BJ (cell line): ENCODE results near the gene EHD2. TPM values are rescaled to one million over a fixed set of nuclear protein-coding genes. Genes with fewer than 3 reads are reported as not detected.
"Not testable (repeated sequence)": the region's sequence is repeated elsewhere in the genome, so short reads cannot be mapped to it uniquely, and the experiment has no call there.

ENCODE experiments used
- CTCF ChIA-PET: fragments of 350-600 bp; formaldehyde crosslinking; extraction: SDS; loops from one replicate; lab custom pipeline; 2021; ENCODE audit warnings: antibody characterized with exemption, inconsistent platforms; lab: Yijun Ruan, JAX
- POLR2A ChIA-PET: fragments of 300-600 bp; sonication (Branson Sonifier 250); formaldehyde crosslinking; extraction: SDS; loops from one replicate; lab custom pipeline; 2021; ENCODE audit warnings: antibody characterized with exemption; lab: Charles Lee
- DNase-seq: peaks from one replicate; pipeline ENCODE4 v3.0.0-alpha.2; 2011; ENCODE audit warnings: low read depth
- H3K27me3 ChIP-seq: 2 replicates; pipeline ENCODE4 v1.6.0; 2011; ENCODE audit warnings: low read length; ENCODE audit not compliant: control insufficient read depth, insufficient read depth
- H3K36me3 ChIP-seq: 2 replicates; pipeline ENCODE4 v1.5.1; 2011; ENCODE audit warnings: low read length; ENCODE audit not compliant: control insufficient read depth, insufficient read depth
- H3K4me3 ChIP-seq: 2 replicates; pipeline ENCODE4 v1.5.1; 2011; ENCODE audit warnings: low read depth, mild to moderate bottlenecking, control low read depth, low read length
- CTCF ChIP-seq: IDR thresholded peaks from 2 replicates; pipeline ENCODE4 v1.5.1; 2011; ENCODE audit warnings: low read depth, mild to moderate bottlenecking, control low read depth, inconsistent platforms, low read length, moderate library complexity; ENCODE audit not compliant: insufficient read depth
- polyA plus RNA-seq: library from polyadenylated mRNA; depleted of rRNA; stranded (reverse); fragments of >200 nt; gene quantifications from 2 replicates; pipeline ENCODE4 v1.2.3, GENCODE V29; 2011

EHD2 gene
- polyA plus RNA-seq, 1 experiment, result 132 TPM

GRCh38 chr19:47780215-47780551, 67.0 kb downstream of the EHD2 start:
- ChIA-PET POLR2A (no interaction called here), CTCF (interaction anchor here (0.6 to 3.8 kb wide), 4 partner anchors 14 to 1413 kb away, joined by 3 to 16 read pairs (median 4); no protein-coding TSS in a partner anchor)
- peak overlapping the region; percentile 93 for H3K4me3 ChIP-seq

GRCh38 chr19:47781590-47782262, 68.5 kb downstream of the EHD2 start:
- Histone ChIP-seq H3K4me3 (no peak overlapping the region), H3K36me3 (peaks cover 18% of the 10 kb centered on the region), H3K27me3 (no peaks in the 10 kb centered on the region)
- POLR2A ChIA-PET, result no interaction called here
- no peak for TF ChIP-seq CTCF
- CTCF ChIA-PET, result interaction anchor here (0.7 to 3.8 kb wide), 5 partner anchors 8 to 87 kb away, joined by 3 to 16 read pairs (median 9); partner anchors contain the start of gene EHD2
- DNase-seq, result no peak

More at GRCh38 chr19:47780215-47780551, 67.0 kb downstream of the EHD2 start:
- no peak for DNase-seq
- TF ChIP-seq CTCF, result no peak
- H3K36me3 ChIP-seq, result peaks cover 15% of the 10 kb centered on the region
- no peaks in the 10 kb centered on the region for H3K27me3 ChIP-seq

- H3K36me3 ChIP-seq, result peaks cover 11% of the 10 kb centered on the region
- ChIA-PET POLR2A (no interaction called here), CTCF (interaction anchor here (0.6 to 5.7 kb wide), 5 partner anchors 10 to 88 kb away, joined by 3 to 45 read pairs (median 7); partner anchors contain the start of gene EHD2)
- DNase-seq, result no peak
- H3K4me3 ChIP-seq, result no peak overlapping the region
- no peak for TF ChIP-seq CTCF
- H3K27me3 ChIP-seq, result no peaks in the 10 kb centered on the region
Measured at GRCh38 chr19:47786566-47786965, 73.3 kb downstream of the EHD2 start.

- H3K4me3 ChIP-seq, DNase-seq, H3K36me3 ChIP-seq, POLR2A ChIA-PET, H3K27me3 ChIP-seq: not testable (repeated sequence)
- CTCF ChIA-PET, result interaction anchor here (0.6 to 5.7 kb wide), 6 partner anchors 9 to 88 kb away, joined by 3 to 45 read pairs (median 6); partner anchors contain the start of gene EHD2
Measured at GRCh38 chr19:47787307-47787706, 74.1 kb downstream of the EHD2 start.

- CTCF ChIA-PET, result interaction anchor here (0.6 to 5.7 kb wide), 19 partner anchors 8 to 357 kb away, joined by 3 to 45 read pairs (median 4); partner anchors contain the start of genes EHD2, KPTN and SELENOW
Measured at GRCh38 chr19:47789811-47790210, 76.6 kb downstream of the EHD2 start.

GRCh38 chr19:47790398-47790814, 77.2 kb downstream of the EHD2 start:
- POLR2A ChIA-PET, result no interaction called here
- CTCF ChIA-PET, result interaction anchor here (0.7 to 5.7 kb wide), 19 partner anchors 8 to 358 kb away, joined by 3 to 45 read pairs (median 5); partner anchors contain the start of genes EHD2 and SELENOW

More at GRCh38 chr19:47789811-47790210, 76.6 kb downstream of the EHD2 start:
- POLR2A ChIA-PET, DNase-seq, H3K36me3 ChIP-seq, H3K4me3 ChIP-seq, H3K27me3 ChIP-seq: not testable (repeated sequence)

More at GRCh38 chr19:47790398-47790814, 77.2 kb downstream of the EHD2 start:
- no peaks in the 10 kb centered on the region for H3K27me3 ChIP-seq
- H3K36me3 ChIP-seq, result peaks cover 3% of the 10 kb centered on the region
- DNase-seq, result no peak
- no peak overlapping the region for H3K4me3 ChIP-seq
- TF ChIP-seq CTCF, result peak; percentile 98
